Measurements from ENCODE around the gene NT5DC1. TPM values are rescaled to one million over a fixed set of nuclear protein-coding genes. Genes with fewer than 3 reads are reported as not detected.

NT5DC1 gene
- total RNA-seq, 6 experiments from 2014 or later = 24.8 to 35.3 (median 31.9) TPM

GRCh38 chr6:116278854-116279231, 178.2 kb downstream of the NT5DC1 start:
- Mint-ChIP-seq H3K36me3 (ENCODE audit: low read depth) (peaks cover 46% of the 10 kb centered on the region), H3K9me3 (peaks cover 3% of the 10 kb centered on the region; the same call in 1 of the 2 replicates), H3K27me3 (ENCODE audit: insufficient read depth) (peaks cover 5% of the 10 kb centered on the region), H3K4me1 (ENCODE audit: low read depth) (peaks cover 71% of the 10 kb centered on the region), H3K27ac (peak overlapping the region; percentile 100), H3K4me3 (peak overlapping the region; percentile 94)
- no peak for DNase-seq
- TF ChIP-seq CTCF (IDR thresholded peaks at IDR 0.05) = no peak

DNA sequence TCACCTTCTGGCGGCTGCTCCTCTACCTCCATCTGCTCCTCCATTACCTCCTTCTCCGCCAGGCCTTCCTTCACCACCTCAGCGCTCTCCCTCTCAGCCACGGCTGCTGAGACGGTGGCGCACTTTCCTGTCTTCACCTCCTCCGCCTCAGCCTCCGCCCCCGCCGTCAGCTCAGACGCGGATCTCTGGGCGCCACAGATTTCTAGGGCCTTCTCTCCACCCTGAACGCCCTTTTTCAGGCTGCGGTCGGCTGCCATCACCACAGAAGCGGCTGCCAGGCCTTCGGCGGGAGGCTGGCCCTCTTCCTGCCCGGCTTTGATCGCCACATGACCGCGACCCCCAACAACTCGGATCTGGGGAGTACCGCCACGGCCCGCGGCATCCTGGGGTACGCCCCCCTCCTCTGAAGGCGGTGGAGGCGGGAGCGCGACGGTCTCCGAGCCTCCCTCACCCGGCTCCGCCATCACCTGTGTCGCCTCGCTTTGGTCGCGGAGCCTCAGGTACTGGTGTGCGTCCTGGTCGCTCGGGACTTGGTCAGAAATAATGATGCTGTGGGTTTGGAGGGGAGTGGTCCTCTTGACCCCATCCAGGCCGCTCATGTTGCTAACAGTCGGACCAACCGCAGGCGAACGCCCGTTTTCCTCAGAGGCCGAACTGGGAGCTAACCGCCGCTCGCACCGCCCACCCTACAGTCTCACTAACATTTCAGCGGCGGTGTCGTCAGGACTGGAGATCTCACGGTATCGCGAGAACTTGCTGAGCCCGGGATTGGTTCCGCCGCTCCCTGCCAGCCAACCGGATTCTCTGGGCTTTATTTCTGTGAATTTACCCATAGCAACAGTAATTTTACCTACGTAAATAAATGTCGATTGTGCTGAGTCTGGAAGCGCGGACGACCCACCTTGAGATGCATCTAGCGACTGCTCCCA, 178.8 kb downstream of the NT5DC1 start, which contains the start of gene TSPYL1:
TSPYL1 (minus strand) TSS at position 699 of the 929 bp plus-strand sequence; CDS start at position 599, 100 bp downstream.
- Mint-ChIP-seq H3K4me1 (ENCODE audit: low read depth) (peaks cover 71% of the 10 kb centered on the region), H3K36me3 (ENCODE audit: low read depth) (peaks cover 46% of the 10 kb centered on the region), H3K9me3 (peaks cover 3% of the 10 kb centered on the region; the same call in 1 of the 2 replicates), H3K27me3 (ENCODE audit: insufficient read depth) (peaks cover 5% of the 10 kb centered on the region), H3K27ac (peak within 1 kb of the TSS; percentile 100), H3K4me3 (peak within 1 kb of the TSS; percentile 94)
- peak; percentile 35; the same call in 1 of the 2 replicates for TF ChIP-seq CTCF (IDR thresholded peaks at IDR 0.05)
- peak; percentile 97 for DNase-seq

DNA sequence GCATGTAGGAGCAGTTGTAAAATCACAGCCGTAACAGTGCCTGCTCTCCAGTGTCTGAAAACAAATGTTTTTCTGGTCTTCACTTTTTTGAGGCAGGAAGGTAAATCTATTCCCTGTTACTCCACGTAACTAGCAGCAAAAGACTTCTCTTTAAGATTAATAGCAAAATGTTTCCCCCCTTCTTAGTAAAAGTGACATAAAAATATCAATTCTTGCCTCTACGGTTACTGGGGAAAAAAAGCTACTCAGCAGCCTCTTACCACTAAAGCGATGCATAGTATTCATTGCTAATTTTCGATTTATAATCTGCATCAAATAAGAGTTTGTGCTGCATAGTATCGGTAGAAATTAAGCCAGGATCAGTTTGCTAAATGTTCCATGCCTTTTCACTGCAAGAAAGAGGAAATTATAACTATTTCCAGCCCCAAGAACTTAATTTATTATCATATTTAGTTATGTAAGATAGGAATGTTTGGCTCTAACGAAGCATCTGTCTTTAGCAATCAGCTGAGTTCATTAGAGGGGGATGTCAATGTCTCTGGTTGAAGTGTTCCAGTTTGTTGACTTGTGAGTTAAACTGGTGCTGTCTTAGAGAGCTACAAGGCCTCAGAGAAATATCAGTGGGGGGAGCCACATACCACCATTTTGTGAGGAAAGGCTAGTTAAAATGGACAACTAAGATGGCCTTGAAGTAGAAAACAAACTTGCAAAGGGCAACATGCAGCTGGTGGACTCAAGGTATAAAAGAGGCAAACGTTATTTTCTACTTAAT, 179.7 kb downstream of the NT5DC1 start:
- Mint-ChIP-seq H3K36me3 (ENCODE audit: low read depth) (peaks cover 42% of the 10 kb centered on the region), H3K27me3 (ENCODE audit: insufficient read depth) (peaks cover 5% of the 10 kb centered on the region), H3K27ac (peak overlapping the region; percentile 100), H3K4me1 (ENCODE audit: low read depth) (peaks cover 66% of the 10 kb centered on the region), H3K9me3 (peaks cover 3% of the 10 kb centered on the region; the same call in 1 of the 2 replicates), H3K4me3 (peak overlapping the region; percentile 94)
- TF ChIP-seq CTCF (IDR thresholded peaks at IDR 0.05) = no peak
- no peak for DNase-seq

- Mint-ChIP-seq H3K27ac (peak overlapping the region; percentile 100), H3K27me3 (ENCODE audit: insufficient read depth) (peaks cover 5% of the 10 kb centered on the region), H3K36me3 (ENCODE audit: low read depth) (peaks cover 39% of the 10 kb centered on the region), H3K9me3 (peaks cover 3% of the 10 kb centered on the region; the same call in 1 of the 2 replicates), H3K4me1 (ENCODE audit: low read depth) (peaks cover 60% of the 10 kb centered on the region), H3K4me3 (peak overlapping the region; percentile 94)
- DNase-seq = no peak
- TF ChIP-seq CTCF (IDR thresholded peaks at IDR 0.05) = no peak
Observed at GRCh38 chr6:116280933-116281316, 180.3 kb downstream of the NT5DC1 start.

DNA sequence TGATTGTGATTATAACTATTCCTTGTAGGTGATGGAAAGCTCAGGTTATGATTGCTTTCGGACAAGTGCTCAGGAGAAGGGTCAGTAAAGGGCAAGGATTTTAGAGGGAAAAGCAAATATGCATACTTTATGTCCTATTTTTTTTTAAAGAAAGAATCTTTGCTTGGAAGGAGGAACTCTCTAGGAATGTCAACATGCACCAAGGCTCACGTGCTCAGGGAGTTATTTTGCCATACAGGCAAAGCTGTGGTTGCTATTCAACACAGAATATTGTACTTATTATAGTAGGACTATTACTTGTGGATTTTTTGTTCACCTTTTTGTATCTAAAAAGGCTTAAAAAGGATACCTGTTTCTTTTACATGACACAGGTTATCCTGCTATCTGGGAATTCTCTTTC, 182.0 kb downstream of the NT5DC1 start:
- no peak for DNase-seq
- Mint-ChIP-seq H3K9me3 (no peaks in the 10 kb centered on the region), H3K27ac (no peak overlapping the region), H3K27me3 (ENCODE audit: insufficient read depth) (peaks cover under 1% of the 10 kb centered on the region), H3K36me3 (ENCODE audit: low read depth) (peaks cover 21% of the 10 kb centered on the region), H3K4me1 (ENCODE audit: low read depth) (peaks cover 42% of the 10 kb centered on the region), H3K4me3 (no peak overlapping the region)
- TF ChIP-seq CTCF (IDR thresholded peaks at IDR 0.05) = no peak
